ENCODE measurements around the gene MYZAP.

- no peak for TF ChIP-seq KAT7 (CRISPR knock-in tag; IDR thresholded peaks at IDR 0.05; ENCODE audit: borderline replicate concordance)
- no peak for TF ChIP-seq POLR2AphosphoS5 (IDR thresholded peaks at IDR 0.05; ENCODE audit: low read depth, low read length)
- no peak for TF ChIP-seq XBP1 (CRISPR knock-in tag; IDR thresholded peaks at IDR 0.05)
- TF ChIP-seq SNAPC2 (CRISPR knock-in tag; IDR thresholded peaks at IDR 0.05), result no peak
- TF ChIP-seq ATM (IDR thresholded peaks at IDR 0.05; ENCODE audit: borderline replicate concordance), result no peak
- TF ChIP-seq CTCF (CRISPR knock-in tag; IDR thresholded peaks at IDR 0.05), result no peak
- no peak for TF ChIP-seq ZNF569 (CRISPR knock-in tag; IDR thresholded peaks at IDR 0.05; ENCODE audit: borderline replicate concordance)
- no peak for TF ChIP-seq MEIS1 (CRISPR knock-in tag; IDR thresholded peaks at IDR 0.05; ENCODE audit: borderline replicate concordance)
- no peak for TF ChIP-seq TBX2 (CRISPR knock-in tag; IDR thresholded peaks at IDR 0.05; ENCODE audit: borderline replicate concordance)
Observed at GRCh38 chr15:57554812-57555179, 36.9 kb upstream of the MYZAP start.
